Measurements from ENCODE around the gene KRT1. TPM values are rescaled to one million over a fixed set of nuclear protein-coding genes. Genes with fewer than 3 reads are reported as not detected.

Gene KRT1
- total RNA-seq, 2 experiments from 2014 or later, result not detected

DNA sequence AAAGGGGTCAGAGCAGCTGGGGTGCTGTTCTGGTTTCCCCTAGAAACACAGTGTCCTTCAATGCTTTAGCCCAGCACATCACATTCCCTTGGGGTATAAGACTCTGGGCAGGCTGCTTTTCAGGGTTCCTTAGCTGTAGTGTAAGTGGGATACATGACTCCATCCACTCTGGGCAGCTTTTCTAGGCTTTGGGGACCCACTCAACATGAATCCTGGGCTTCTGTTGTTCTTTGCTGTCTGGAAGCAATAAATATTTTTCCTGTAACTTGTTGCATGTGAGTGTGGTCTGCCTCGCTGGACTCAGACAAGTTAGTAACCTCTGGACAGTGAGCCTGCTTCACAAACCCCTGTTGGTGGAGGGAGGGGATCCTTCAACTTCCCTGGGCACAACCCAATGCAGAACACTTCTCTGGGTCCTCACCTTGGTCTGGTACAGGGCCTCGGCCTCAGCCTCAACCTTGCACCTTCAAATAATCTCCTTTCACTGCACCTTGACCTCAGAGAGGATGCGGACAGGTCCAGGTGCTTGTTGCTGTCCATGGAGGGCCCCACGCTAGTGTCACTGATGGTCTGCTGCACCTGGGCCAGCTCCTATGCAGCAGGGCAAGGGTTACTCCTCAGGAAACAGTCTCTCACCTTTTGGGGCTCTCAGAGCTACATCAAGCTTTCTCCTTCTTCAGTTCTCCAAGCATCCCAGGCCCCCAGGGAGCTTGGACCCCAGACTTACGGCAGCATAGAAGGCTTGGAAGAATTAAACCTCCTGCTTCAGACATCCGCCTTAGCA, 48.3 kb downstream of the KRT1 start:
- no peaks in the 10 kb centered on the region for H3K4me1 ChIP-seq (ENCODE audit: insufficient read depth, low read length, poor library complexity, severe bottlenecking)

DNA sequence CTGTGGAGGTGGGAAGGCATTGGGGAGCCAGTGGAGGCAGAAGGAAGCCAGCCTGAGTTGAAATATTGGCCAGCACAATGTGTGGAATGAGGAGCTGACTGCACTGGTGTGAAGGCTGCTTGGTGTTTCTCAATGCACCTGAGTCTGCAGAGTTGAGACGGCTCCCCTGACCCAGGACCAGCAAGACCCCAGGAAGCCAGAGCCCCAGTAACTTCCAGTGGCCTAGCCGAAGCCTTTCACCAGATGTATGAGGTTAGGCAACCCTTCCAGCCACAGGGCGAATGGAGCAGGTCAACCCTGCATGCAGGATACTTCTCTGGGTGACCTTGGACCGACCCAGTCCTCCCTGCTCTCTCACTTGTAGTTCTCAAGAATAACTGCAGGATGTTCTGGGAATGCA, 48.9 kb downstream of the KRT1 start:
- CTCF ChIA-PET (ENCODE audit: unreplicated experiment), result no interaction called here
- H3K27ac ChIP-seq (ENCODE audit: low read depth, low read length, poor library complexity, severe bottlenecking), result no peak overlapping the region
- no peaks in the 10 kb centered on the region for H3K36me3 ChIP-seq (ENCODE audit: insufficient read depth, low read length)
- DNase-seq (ENCODE audit: low spot score), result no peak
- intact Hi-C loops (cut with micrococcal nuclease; ENCODE audit: unreplicated experiment), result no loop called here
- H3K9me2 ChIP-seq (ENCODE audit: insufficient read depth, low read length), result no peaks in the 10 kb centered on the region
- TF ChIP-seq EZH2phosphoT487 (IDR thresholded peaks at IDR 0.05; ENCODE audit: borderline replicate concordance, low read depth, low read length), result no peak
- TF ChIP-seq, protein P1, sequence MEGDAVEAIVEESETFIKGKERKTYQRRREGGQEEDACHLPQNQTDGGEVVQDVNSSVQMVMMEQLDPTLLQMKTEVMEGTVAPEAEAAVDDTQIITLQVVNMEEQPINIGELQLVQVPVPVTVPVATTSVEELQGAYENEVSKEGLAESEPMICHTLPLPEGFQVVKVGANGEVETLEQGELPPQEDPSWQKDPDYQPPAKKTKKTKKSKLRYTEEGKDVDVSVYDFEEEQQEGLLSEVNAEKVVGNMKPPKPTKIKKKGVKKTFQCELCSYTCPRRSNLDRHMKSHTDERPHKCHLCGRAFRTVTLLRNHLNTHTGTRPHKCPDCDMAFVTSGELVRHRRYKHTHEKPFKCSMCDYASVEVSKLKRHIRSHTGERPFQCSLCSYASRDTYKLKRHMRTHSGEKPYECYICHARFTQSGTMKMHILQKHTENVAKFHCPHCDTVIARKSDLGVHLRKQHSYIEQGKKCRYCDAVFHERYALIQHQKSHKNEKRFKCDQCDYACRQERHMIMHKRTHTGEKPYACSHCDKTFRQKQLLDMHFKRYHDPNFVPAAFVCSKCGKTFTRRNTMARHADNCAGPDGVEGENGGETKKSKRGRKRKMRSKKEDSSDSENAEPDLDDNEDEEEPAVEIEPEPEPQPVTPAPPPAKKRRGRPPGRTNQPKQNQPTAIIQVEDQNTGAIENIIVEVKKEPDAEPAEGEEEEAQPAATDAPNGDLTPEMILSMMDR (conservative IDR thresholded peaks at IDR 0.05; ENCODE audit: low read length), result no peak
- H3K79me2 ChIP-seq (ENCODE audit: insufficient read depth, low read depth, low read length), result no peaks in the 10 kb centered on the region
- H3K4me3 ChIP-seq (ENCODE audit: low read depth, low read length, poor library complexity, severe bottlenecking), result no peak overlapping the region
- H4K20me1 ChIP-seq (ENCODE audit: insufficient read depth, low read length), result no peaks in the 10 kb centered on the region
- POLR2A ChIA-PET, result no interaction called here
- no TSS peak for BruUV-seq (replicated peaks)
- no peak overlapping the region for H2AFZ ChIP-seq (ENCODE audit: low read length)
- H3K4me1 ChIP-seq (ENCODE audit: insufficient read depth, low read length, poor library complexity, severe bottlenecking), result no peaks in the 10 kb centered on the region
- no peaks in the 10 kb centered on the region for H3K9me3 ChIP-seq (ENCODE audit: low read length)
- H3K4me2 ChIP-seq (ENCODE audit: low read length), result no peak overlapping the region

More for the DNA sequence above, 48.3 kb downstream of the KRT1 start:
- H3K4me3 ChIP-seq (ENCODE audit: low read depth, low read length, poor library complexity, severe bottlenecking), result no peak overlapping the region
- H3K36me3 ChIP-seq (ENCODE audit: insufficient read depth, low read length), result no peaks in the 10 kb centered on the region
- no peak overlapping the region for H3K4me2 ChIP-seq (ENCODE audit: low read length)
- H3K9me2 ChIP-seq (ENCODE audit: insufficient read depth, low read length), result no peaks in the 10 kb centered on the region
- no peaks in the 10 kb centered on the region for H3K9me3 ChIP-seq (ENCODE audit: low read length)
- CTCF ChIA-PET (ENCODE audit: unreplicated experiment), result no interaction called here
- no peak overlapping the region for H3K27ac ChIP-seq (ENCODE audit: low read depth, low read length, poor library complexity, severe bottlenecking)
- H2AFZ ChIP-seq (ENCODE audit: low read length), result no peak overlapping the region
- intact Hi-C loops (cut with micrococcal nuclease; ENCODE audit: unreplicated experiment), result no loop called here
- no peak for TF ChIP-seq EZH2phosphoT487 (IDR thresholded peaks at IDR 0.05; ENCODE audit: borderline replicate concordance, low read depth, low read length)
- TF ChIP-seq, protein P1 (conservative IDR thresholded peaks at IDR 0.05; ENCODE audit: low read length), result no peak
- H4K20me1 ChIP-seq (ENCODE audit: insufficient read depth, low read length), result no peaks in the 10 kb centered on the region
- no peak for DNase-seq (ENCODE audit: low spot score)
- no TSS peak for BruUV-seq (replicated peaks)
- POLR2A ChIA-PET, result no interaction called here
- H3K79me2 ChIP-seq (ENCODE audit: insufficient read depth, low read depth, low read length), result no peaks in the 10 kb centered on the region

DNA sequence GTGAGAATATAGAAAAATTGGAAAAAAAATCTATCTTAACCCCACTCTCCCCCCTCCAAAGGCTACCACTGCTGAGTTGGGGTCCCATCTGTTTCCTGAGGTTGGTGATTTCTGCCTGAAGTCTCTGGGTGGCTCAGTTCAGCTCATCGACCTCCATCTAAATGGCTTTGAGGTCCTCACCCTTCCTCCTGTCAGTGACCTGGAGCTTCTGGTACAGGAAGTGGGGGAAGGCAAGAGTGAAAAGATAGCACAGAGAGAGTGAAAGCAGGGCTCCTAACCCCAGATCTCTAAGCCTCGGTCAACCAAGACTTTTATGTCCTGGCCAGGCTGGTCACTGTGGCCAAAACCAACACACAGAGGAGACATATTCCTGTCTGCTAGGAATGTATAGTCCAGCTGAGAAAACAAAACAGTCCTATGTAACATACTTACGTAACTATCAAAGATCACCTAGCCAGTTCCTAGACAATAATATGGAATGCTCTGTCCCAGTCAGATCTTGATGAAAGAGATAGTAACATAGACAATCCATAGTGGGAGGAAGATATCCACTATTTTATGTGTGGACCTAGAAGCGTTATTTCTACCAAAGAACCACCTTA, 49.5 kb downstream of the KRT1 start:
- no peaks in the 10 kb centered on the region for H3K36me3 ChIP-seq (ENCODE audit: insufficient read depth, low read length)
- no peak overlapping the region for H3K27ac ChIP-seq (ENCODE audit: low read depth, low read length, poor library complexity, severe bottlenecking)
- no TSS peak for BruUV-seq (replicated peaks)
- H3K4me1 ChIP-seq (ENCODE audit: insufficient read depth, low read length, poor library complexity, severe bottlenecking), result no peaks in the 10 kb centered on the region
- intact Hi-C loops (cut with micrococcal nuclease; ENCODE audit: unreplicated experiment), result no loop called here
- H3K9me3 ChIP-seq (ENCODE audit: low read length), result no peaks in the 10 kb centered on the region
- no peaks in the 10 kb centered on the region for H3K9me2 ChIP-seq (ENCODE audit: insufficient read depth, low read length)
- ChIA-PET POLR2A (no interaction called here), CTCF (ENCODE audit: unreplicated experiment) (no interaction called here)
- H3K4me3 ChIP-seq (ENCODE audit: low read depth, low read length, poor library complexity, severe bottlenecking), result no peak overlapping the region
- TF ChIP-seq, protein P1 (conservative IDR thresholded peaks at IDR 0.05; ENCODE audit: low read length), result no peak
- H3K79me2 ChIP-seq (ENCODE audit: insufficient read depth, low read depth, low read length), result no peaks in the 10 kb centered on the region
- no peak for DNase-seq (ENCODE audit: low spot score)
- no peak overlapping the region for H2AFZ ChIP-seq (ENCODE audit: low read length)
- H3K4me2 ChIP-seq (ENCODE audit: low read length), result no peak overlapping the region
- no peaks in the 10 kb centered on the region for H4K20me1 ChIP-seq (ENCODE audit: insufficient read depth, low read length)

Data from OCI-LY7 (cell line).